H1 (cell line): ENCODE data around the gene MYH7B. TPM values are rescaled to one million over a fixed set of nuclear protein-coding genes. Genes with fewer than 3 reads are reported as not detected.

Source experiments
- CTCF ChIA-PET: fragments of 300-600 bp; sonication (Branson Sonifier 250); formaldehyde crosslinking; loops from one replicate; lab custom pipeline; 2021; ENCODE audit not compliant: partially characterized antibody; lab: Charles Lee
- POLR2A ChIA-PET: fragments of 300-600 bp; sonication (Branson Sonifier 250); formaldehyde crosslinking; loops from one replicate; lab custom pipeline; 2021; ENCODE audit warnings: inconsistent platforms; ENCODE audit not compliant: partially characterized antibody; lab: Charles Lee
- DNase-seq, 2 experiments: peaks; one replicate each; pipeline versions ENCODE4 v3.0.0 to v3.0.0-alpha.2; 2010 to 2022; ENCODE audit warnings: low spot score in 2 of 2, low read depth in 1 of 2, mixed read lengths in 1 of 2
- FAIRE-seq: peaks from 2 replicates; lab custom pipeline; 2011; peaks lifted over from hg19 to GRCh38; lab: Jason Lieb, UNC
- H2AFZ ChIP-seq: 2 replicates; pipeline ENCODE4 v1.8.1; 2012; ENCODE audit warnings: low read length, inconsistent platforms
- H2AK5ac ChIP-seq: 2 replicates; pipeline ENCODE4 v1.6.1; 2013; ENCODE audit warnings: low read depth, low read length
- H2BK120ac ChIP-seq: replicated peaks from 2 replicates; pipeline ENCODE3; 2013; ENCODE audit warnings: low read depth, low read length, inconsistent platforms
- H2BK12ac ChIP-seq: 2 replicates; pipeline ENCODE4 v1.6.1; 2013; ENCODE audit warnings: low read depth, low read length
- H2BK15ac ChIP-seq: 2 replicates; pipeline ENCODE4 v1.6.1; 2013; ENCODE audit warnings: low read length
- H2BK20ac ChIP-seq: 2 replicates; pipeline ENCODE4 v1.6.1; 2013; ENCODE audit warnings: low read length
- H2BK5ac ChIP-seq: 2 replicates; pipeline ENCODE4 v1.6.1; 2013; ENCODE audit warnings: low read depth, low read length
- H3K14ac ChIP-seq: 2 replicates; pipeline ENCODE4 v1.6.1; 2013; ENCODE audit warnings: inconsistent platforms; ENCODE audit not compliant: insufficient read length
- H3K18ac ChIP-seq: 2 replicates; pipeline ENCODE4 v1.6.1; 2013; ENCODE audit warnings: low read length; ENCODE audit errors: extremely low read depth
- H3K23ac ChIP-seq: 2 replicates; pipeline ENCODE4 v1.6.1; 2013; ENCODE audit warnings: inconsistent platforms; ENCODE audit not compliant: insufficient read length
- H3K23me2 ChIP-seq: 2 replicates; pipeline ENCODE4 v1.6.1; 2013; ENCODE audit warnings: low read depth, low read length
- H3K27ac ChIP-seq: 2 replicates; pipeline ENCODE4 v1.6.1; 2011; ENCODE audit warnings: low read depth, low read length, inconsistent platforms
- H3K27me3 ChIP-seq, 4 experiments: replicated peaks in 1 of 4; 1 replicate in 1 of 4; 2 replicates in 3 of 4; pipeline versions ENCODE4 v1.6.1 to v1.8.1; 2011 to 2013; ENCODE audit warnings: low read length in 3 of 4, mild to moderate bottlenecking in 3 of 4, inconsistent platforms in 2 of 4, mixed read lengths in 2 of 4, moderate library complexity in 1 of 4; ENCODE audit not compliant: control insufficient read depth in 3 of 4, insufficient read depth in 3 of 4; ENCODE audit errors: extremely low read depth in 1 of 4
- H3K36me3 ChIP-seq, 4 experiments: 2 replicates each; pipeline versions ENCODE4 v1.6.1 to v1.8.1; 2011 to 2013; ENCODE audit warnings: mild to moderate bottlenecking in 4 of 4, low read length in 3 of 4, moderate library complexity in 2 of 4, control low read depth in 1 of 4, inconsistent platforms in 1 of 4; ENCODE audit not compliant: insufficient read depth in 4 of 4, control insufficient read depth in 2 of 4
- H3K4ac ChIP-seq: replicated peaks from 2 replicates; pipeline ENCODE3; 2013; ENCODE audit warnings: low read length, low read depth, mixed read lengths, inconsistent platforms; ENCODE audit not compliant: insufficient read length
- H3K4me1 ChIP-seq, 4 experiments: replicated peaks in 1 of 4; 1 replicate in 1 of 4; 2 replicates in 3 of 4; pipeline versions ENCODE4 v1.6.1 to v1.8.1; 2011 to 2013; ENCODE audit warnings: low read length in 3 of 4, inconsistent platforms in 2 of 4, mixed read lengths in 1 of 4; ENCODE audit not compliant: insufficient read depth in 4 of 4, control insufficient read depth in 3 of 4
- H3K4me2 ChIP-seq, 2 experiments: 2 replicates each; pipeline versions ENCODE4 v1.6.1 to v1.8.1; 2011 to 2013; ENCODE audit warnings: low read depth in 2 of 2, low read length in 2 of 2, control low read depth in 1 of 2, inconsistent platforms in 1 of 2, mild to moderate bottlenecking in 1 of 2; ENCODE audit not compliant: insufficient read depth in 1 of 2
- H3K4me3 ChIP-seq, 4 experiments: fragments of 200-600, 300-600 bp in 1 of 4; sonication (generic), shearing (Covaris generic), sonication (Bioruptor Twin) in 1 of 4; 2 replicates each; pipeline versions ENCODE4 v1.5.1 to v1.8.1; 2011 to 2016; ENCODE audit warnings: low read length in 4 of 4, low read depth in 3 of 4, control low read depth in 2 of 4, inconsistent platforms in 2 of 4, mild to moderate bottlenecking in 2 of 4, mixed read lengths in 1 of 4, moderate library complexity in 1 of 4; ENCODE audit not compliant: insufficient read depth in 2 of 4; ENCODE audit errors: extremely low read depth in 1 of 4
- H3K56ac ChIP-seq: replicated peaks from 2 replicates; pipeline ENCODE3; 2013; ENCODE audit warnings: low read depth, mild to moderate bottlenecking, mixed read lengths, low read length, inconsistent platforms; ENCODE audit not compliant: insufficient read length
- H3K79me1 ChIP-seq: 2 replicates; pipeline ENCODE4 v1.6.1; 2013; ENCODE audit warnings: low read depth, low read length, control low read depth
- H3K79me2 ChIP-seq, 2 experiments: 2 replicates each; pipeline versions ENCODE4 v1.6.1 to v1.8.1; 2012 to 2013; ENCODE audit warnings: low read length in 2 of 2, mild to moderate bottlenecking in 2 of 2, inconsistent platforms in 1 of 2; ENCODE audit not compliant: insufficient read depth in 2 of 2, control insufficient read depth in 1 of 2
- H3K9ac ChIP-seq, 4 experiments: replicated peaks in 1 of 4; 1 replicate in 1 of 4; 2 replicates in 3 of 4; pipeline versions ENCODE4 v1.6.1 to v1.8.1; 2011 to 2013; ENCODE audit warnings: low read depth in 3 of 4, low read length in 3 of 4, control low read depth in 2 of 4, mild to moderate bottlenecking in 2 of 4, moderate library complexity in 2 of 4, inconsistent platforms in 1 of 4; ENCODE audit errors: extremely low read depth in 1 of 4
- H3K9me3 ChIP-seq, 2 experiments: 2 replicates each; pipeline versions ENCODE4 v1.6.1 to v1.8.1; 2012 to 2013; ENCODE audit warnings: mild to moderate bottlenecking in 2 of 2, moderate library complexity in 2 of 2, control low read depth in 1 of 2, inconsistent platforms in 1 of 2, low read depth in 1 of 2, low read length in 1 of 2, mixed read lengths in 1 of 2; ENCODE audit not compliant: insufficient read depth in 2 of 2
- H4K20me1 ChIP-seq, 2 experiments: replicated peaks in 1 of 2; 2 replicates each; pipeline versions ENCODE3 to v1.8.1; 2011 to 2013; ENCODE audit warnings: inconsistent platforms in 2 of 2, low read length in 2 of 2, mild to moderate bottlenecking in 1 of 2; ENCODE audit not compliant: insufficient read depth in 2 of 2, control insufficient read depth in 1 of 2
- H4K5ac ChIP-seq: 2 replicates; pipeline ENCODE4 v1.6.1; 2013; ENCODE audit warnings: low read length, low read depth, mixed read lengths, inconsistent platforms; ENCODE audit not compliant: insufficient read length
- H4K8ac ChIP-seq: 2 replicates; pipeline ENCODE4 v1.8.0; 2013; ENCODE audit warnings: mild to moderate bottlenecking, moderate library complexity, low read length, inconsistent platforms; ENCODE audit not compliant: insufficient read depth; ENCODE audit errors: extremely low read depth
- H4K91ac ChIP-seq: replicated peaks from 2 replicates; pipeline ENCODE3; 2013; ENCODE audit warnings: low read length, mixed read lengths, inconsistent platforms; ENCODE audit not compliant: insufficient read length
- ASH2L ChIP-seq: fragments of 200-600, 300-600 bp; sonication (generic); IDR thresholded peaks from one replicate; pipeline ENCODE4 v1.7.1; 2017; ENCODE audit warnings: low read length
- EGR1 ChIP-seq: IDR thresholded peaks from 2 replicates; pipeline ENCODE4 v1.6.1; 2011; ENCODE audit warnings: low read depth, low read length, borderline replicate concordance
- FOSL1 ChIP-seq: IDR thresholded peaks from 2 replicates; pipeline ENCODE4 v1.6.1; 2011; ENCODE audit warnings: mild to moderate bottlenecking, low read depth, low read length, moderate library complexity; ENCODE audit not compliant: insufficient read depth
- KDM4A ChIP-seq: IDR thresholded peaks from one replicate; pipeline ENCODE4 v1.7.1; 2012; ENCODE audit warnings: low read depth, mild to moderate bottlenecking, moderate library complexity, low read length, inconsistent platforms; ENCODE audit not compliant: severe bottlenecking
- KDM5A ChIP-seq: fragments of 200-600 bp; IDR thresholded peaks from 2 replicates; pipeline ENCODE4 v1.7.1; 2012; ENCODE audit warnings: mild to moderate bottlenecking, low read length, inconsistent platforms, mixed read lengths
- MAFK ChIP-seq: IDR thresholded peaks from 2 replicates; pipeline ENCODE4 v1.6.1; 2012; ENCODE audit warnings: low read depth, mild to moderate bottlenecking, improper control_type of control experiment, low read length
- RFX5 ChIP-seq: IDR thresholded peaks from 2 replicates; pipeline ENCODE4 v1.6.1; 2011; ENCODE audit warnings: low read depth, low read length, improper control_type of control experiment, borderline replicate concordance
- SIRT6 ChIP-seq: IDR thresholded peaks from one replicate; pipeline ENCODE4 v1.7.1; 2012; ENCODE audit warnings: low read length, inconsistent platforms
- polyA plus RNA-seq, 7 experiments: library from polyadenylated mRNA; depleted of rRNA in 3 of 7; stranded (reverse) in 5 of 7; unstranded in 2 of 7; fragments of >200 nt in 5 of 7; fragments of 200-250 nt in 2 of 7; gene quantifications; 1 replicate in 5 of 7; 2 replicates in 1 of 7; 4 replicates in 1 of 7; pipeline versions ENCODE4 v1.2.1 to v1.2.3, GENCODE V29; 2011 to 2013; ENCODE audit warnings: missing spikeins in 2 of 7, mixed read lengths in 2 of 7
- total RNA-seq: library from RNA; stranded (reverse); fragmentation: NEBNext Ultra II Directional; extraction: Animal tissue kit (Norgen Biotek cat#: 25700); gene quantifications from 2 replicates; pipeline ENCODE4 v1.2.1, GENCODE V29; 2021
- TF ChIP-seq, protein P1 (sequence below): IDR thresholded peaks from 2 replicates; pipeline ENCODE4 v1.6.1; 2012; ENCODE audit warnings: inconsistent platforms

The MYH7B gene
- total and polyA plus RNA-seq, 2 of the 8 experiments (the other 6 are each of a cell fraction or from before 2014, with no cell fraction given) = 0.15 to 0.30 TPM

- Histone ChIP-seq H2AK5ac (no peak overlapping the region), H3K9me3 (peaks cover 2 to 4% of the 10 kb centered on the region in 2 experiments; a peak in 2 of 4 replicates), H3K18ac (no peak overlapping the region), H3K36me3 (peaks cover 0 to 8% (median 0%) of the 10 kb centered on the region in 4 experiments; a peak in 3 of 8 replicates), H4K91ac (no peak overlapping the region), H2AFZ (no peak overlapping the region), H2BK20ac (no peak overlapping the region), H3K79me1 (no peaks in the 10 kb centered on the region; the same call in 1 of the 2 replicates), H3K4me2 (no peak overlapping the region), H2BK12ac (no peak overlapping the region), H3K23me2 (no peaks in the 10 kb centered on the region; the same call in 1 of the 2 replicates), H3K27me3 (no peaks in the 10 kb centered on the region), H3K14ac (no peak overlapping the region), H4K20me1 (peaks cover 0 to 2% of the 10 kb centered on the region in 2 experiments), H2BK120ac (no peak overlapping the region), H3K56ac (no peak overlapping the region), H3K4me1 (no peaks in the 10 kb centered on the region), H3K27ac (no peak overlapping the region), H3K4me3 (no peak overlapping the region), H4K8ac (no peak overlapping the region), H3K79me2 (no peaks in the 10 kb centered on the region), H3K9ac (no peak overlapping the region), H4K5ac (no peak overlapping the region), H3K23ac (no peak overlapping the region), H2BK5ac (no peak overlapping the region), H2BK15ac (no peak overlapping the region), H3K4ac (no peak overlapping the region)
- CTCF ChIA-PET = interaction anchor here (0.6 kb wide), 1 partner anchor 64 kb away, joined by 3 read pairs; no protein-coding TSS in a partner anchor
- FAIRE-seq (no peak), DNase-seq (no peak)
- POLR2A ChIA-PET = no interaction called here
- TF ChIP-seq FOSL1 = no peak
- TF ChIP-seq ASH2L = no peak
- TF ChIP-seq, protein P1, sequence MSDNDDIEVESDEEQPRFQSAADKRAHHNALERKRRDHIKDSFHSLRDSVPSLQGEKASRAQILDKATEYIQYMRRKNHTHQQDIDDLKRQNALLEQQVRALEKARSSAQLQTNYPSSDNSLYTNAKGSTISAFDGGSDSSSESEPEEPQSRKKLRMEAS = no peak
- no peak for TF ChIP-seq RFX5
- no peak for TF ChIP-seq KDM5A
- TF ChIP-seq EGR1 = no peak
- no peak for TF ChIP-seq MAFK
- no peak for TF ChIP-seq KDM4A
- TF ChIP-seq SIRT6 = no peak
- TF ChIP-seq, all 59 proteins: peak for 0
Observed at GRCh38 chr20:34920055-34920454, 35.6 kb upstream of the MYH7B start.
